K562 (cell line): ENCODE results near the gene TOGARAM2.

Experiments
- DPF2 ChIP-seq: fragments of 450-650 bp; IDR thresholded peaks from 2 replicates; pipeline ENCODE4 v1.6.1; 2016
- FOSL1 ChIP-seq: fragments of 200-800 bp; sonication (Bioruptor generic); conservative IDR thresholded peaks from 2 replicates; pipeline ENCODE4 v1.6.1; 2016; ENCODE audit warnings: missing genetic modification characterization, missing compliant biosample characterization
- IRF2 ChIP-seq: sonication (generic); formaldehyde crosslinking; IDR thresholded peaks from 2 replicates; pipeline ENCODE4 v1.8.1; 2022; ENCODE audit warnings: mild to moderate bottlenecking, missing genetic modification reagents
- KDM1A ChIP-seq, 2 experiments: fragments of 450-650 bp; IDR thresholded peaks; 2 replicates each; pipeline ENCODE4 v1.6.1; 2016; ENCODE audit warnings: mild to moderate bottlenecking in 2 of 2
- MEF2D ChIP-seq: conservative IDR thresholded peaks from 2 replicates; pipeline ENCODE4 v1.6.1; 2016; ENCODE audit warnings: low read depth, missing genetic modification characterization, missing compliant biosample characterization
- NFE2L1 ChIP-seq: fragments of 450-650 bp; IDR thresholded peaks from 2 replicates; pipeline ENCODE4 v1.6.1; 2016; ENCODE audit warnings: missing genetic modification characterization, low read depth, mild to moderate bottlenecking, missing compliant biosample characterization, moderate library complexity, borderline replicate concordance
- TARDBP ChIP-seq: fragments of 450-650 bp; IDR thresholded peaks from 2 replicates; pipeline ENCODE4 v1.6.1; 2016
- TCF7 ChIP-seq: sonication (generic); IDR thresholded peaks from 2 replicates; pipeline ENCODE4 v1.6.1; 2016; ENCODE audit warnings: antibody characterized with exemption, borderline replicate concordance
- TEAD1 ChIP-seq, 2 experiments: fragments of 450-650 bp in 1 of 2; sonication (generic) in 1 of 2; formaldehyde crosslinking; IDR thresholded peaks; 2 replicates each; pipeline versions ENCODE4 v1.4.0 to v1.8.0; 2020 to 2022; ENCODE audit warnings: mild to moderate bottlenecking in 2 of 2, missing genetic modification reagents in 1 of 2
- TF ChIP-seq, protein P1 (sequence below), 2 experiments: fragments of 450-650 bp in 1 of 2; sonication (generic) in 1 of 2; formaldehyde crosslinking in 1 of 2; IDR thresholded peaks in 1 of 2; conservative IDR thresholded peaks in 1 of 2; 2 replicates each; pipeline versions ENCODE4 v1.6.1 to v1.8.1; 2016 to 2023; ENCODE audit warnings: mild to moderate bottlenecking in 2 of 2, moderate library complexity in 2 of 2, inconsistent platforms in 1 of 2, missing genetic modification reagents in 1 of 2
- TF ChIP-seq, protein P2 (sequence below): sonication (generic); formaldehyde crosslinking; IDR thresholded peaks from 2 replicates; pipeline ENCODE4 v1.8.1; 2023; ENCODE audit warnings: mild to moderate bottlenecking, missing genetic modification reagents
- TF ChIP-seq, protein P3 (sequence below), 2 experiments: IDR thresholded peaks in 1 of 2; conservative IDR thresholded peaks in 1 of 2; 2 replicates each; pipeline ENCODE4 v1.6.1; 2016; ENCODE audit warnings: low read depth in 2 of 2, mild to moderate bottlenecking in 1 of 2, missing compliant biosample characterization in 1 of 2, missing genetic modification characterization in 1 of 2, moderate library complexity in 1 of 2

DNA sequence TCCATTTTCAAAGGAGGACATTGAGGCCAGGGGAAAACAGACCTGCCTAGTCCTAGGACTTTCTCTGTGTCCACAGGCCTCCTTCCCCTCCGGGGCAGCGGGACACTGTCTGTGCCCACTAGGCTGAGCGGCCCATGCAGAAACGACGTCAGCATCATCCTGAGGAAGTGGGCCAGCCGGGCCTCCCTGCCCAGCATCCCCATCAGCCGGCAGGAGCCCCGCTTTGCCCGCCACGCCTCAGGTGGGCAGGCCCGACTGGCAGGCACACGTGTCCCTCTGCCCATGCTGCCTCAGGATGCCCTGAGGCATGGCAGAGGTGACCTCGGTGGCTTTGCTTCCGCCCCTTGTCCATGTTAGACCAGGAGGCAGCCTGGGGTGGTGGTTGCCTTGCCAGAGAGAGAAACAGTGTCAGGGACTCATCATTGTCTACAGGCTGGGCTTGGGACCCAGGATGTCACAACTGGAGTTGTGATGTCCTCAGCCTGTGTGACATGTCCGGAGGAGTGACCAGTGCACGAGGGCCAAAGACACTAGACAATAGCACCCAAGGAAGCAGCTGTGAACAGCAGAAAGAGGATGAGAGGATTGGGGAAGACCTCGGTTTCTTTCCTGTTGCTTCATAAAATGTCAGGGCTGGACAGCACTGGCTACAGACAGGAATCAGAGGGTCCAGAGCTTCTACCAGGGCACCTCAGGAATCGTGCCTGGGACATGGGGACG is 36.8 kb downstream of the TOGARAM2 start:
- TF ChIP-seq, protein P1, sequence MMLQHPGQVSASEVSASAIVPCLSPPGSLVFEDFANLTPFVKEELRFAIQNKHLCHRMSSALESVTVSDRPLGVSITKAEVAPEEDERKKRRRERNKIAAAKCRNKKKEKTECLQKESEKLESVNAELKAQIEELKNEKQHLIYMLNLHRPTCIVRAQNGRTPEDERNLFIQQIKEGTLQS (IDR thresholded peaks at IDR 0.05) = no peak
- TF ChIP-seq, protein P1 (CRISPR knock-in tag; conservative IDR thresholded peaks at IDR 0.05) = no peak
- TF ChIP-seq, protein P2, sequence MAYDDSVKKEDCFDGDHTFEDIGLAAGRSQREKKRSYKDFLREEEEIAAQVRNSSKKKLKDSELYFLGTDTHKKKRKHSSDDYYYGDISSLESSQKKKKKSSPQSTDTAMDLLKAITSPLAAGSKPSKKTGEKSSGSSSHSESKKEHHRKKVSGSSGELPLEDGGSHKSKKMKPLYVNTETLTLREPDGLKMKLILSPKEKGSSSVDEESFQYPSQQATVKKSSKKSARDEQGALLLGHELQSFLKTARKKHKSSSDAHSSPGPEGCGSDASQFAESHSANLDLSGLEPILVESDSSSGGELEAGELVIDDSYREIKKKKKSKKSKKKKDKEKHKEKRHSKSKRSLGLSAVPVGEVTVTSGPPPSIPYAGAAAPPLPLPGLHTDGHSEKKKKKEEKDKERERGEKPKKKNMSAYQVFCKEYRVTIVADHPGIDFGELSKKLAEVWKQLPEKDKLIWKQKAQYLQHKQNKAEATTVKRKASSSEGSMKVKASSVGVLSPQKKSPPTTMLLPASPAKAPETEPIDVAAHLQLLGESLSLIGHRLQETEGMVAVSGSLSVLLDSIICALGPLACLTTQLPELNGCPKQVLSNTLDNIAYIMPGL (CRISPR knock-in tag) = no peak
- no peak for TF ChIP-seq DPF2
- no peak for TF ChIP-seq TARDBP
- TF ChIP-seq TCF7 = no peak
- no peak for TF ChIP-seq FOSL1
- TF ChIP-seq, protein P3, sequence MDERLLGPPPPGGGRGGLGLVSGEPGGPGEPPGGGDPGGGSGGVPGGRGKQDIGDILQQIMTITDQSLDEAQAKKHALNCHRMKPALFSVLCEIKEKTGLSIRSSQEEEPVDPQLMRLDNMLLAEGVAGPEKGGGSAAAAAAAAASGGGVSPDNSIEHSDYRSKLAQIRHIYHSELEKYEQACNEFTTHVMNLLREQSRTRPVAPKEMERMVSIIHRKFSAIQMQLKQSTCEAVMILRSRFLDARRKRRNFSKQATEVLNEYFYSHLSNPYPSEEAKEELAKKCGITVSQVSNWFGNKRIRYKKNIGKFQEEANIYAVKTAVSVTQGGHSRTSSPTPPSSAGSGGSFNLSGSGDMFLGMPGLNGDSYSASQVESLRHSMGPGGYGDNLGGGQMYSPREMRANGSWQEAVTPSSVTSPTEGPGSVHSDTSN (CRISPR knock-in tag; IDR thresholded peaks at IDR 0.05; ENCODE audit: low read depth) = no peak
- TF ChIP-seq, protein P3 (tag; conservative IDR thresholded peaks at IDR 0.05; ENCODE audit: low read depth) = no peak
- no peak for TF ChIP-seq TEAD1 (CRISPR knock-in tag; IDR thresholded peaks at IDR 0.05)
- TF ChIP-seq MEF2D (tag) = no peak
- no peak for TF ChIP-seq NFE2L1 (tag)
- no peak for TF ChIP-seq IRF2
- TF ChIP-seq KDM1A (IDR thresholded peaks at IDR 0.05) = no peak
